ENCODE data around the gene PTPRZ1.

Gene PTPRZ1

GRCh38 chr7:122013630-122014029 is 140.7 kb downstream of the PTPRZ1 start:
- TF ChIP-seq SPI1 (IDR thresholded peaks at IDR 0.05; ENCODE audit: borderline replicate concordance, low read depth): no peak
- no peak for TF ChIP-seq POLR2AphosphoS5 (IDR thresholded peaks at IDR 0.05; ENCODE audit: low read depth)
- TF ChIP-seq GABPA (IDR thresholded peaks at IDR 0.05; ENCODE audit: low read depth): no peak
- no peak for TF ChIP-seq CTCF (IDR thresholded peaks at IDR 0.05; ENCODE audit: insufficient read depth, low read length)
- TF ChIP-seq REST (IDR thresholded peaks at IDR 0.05; ENCODE audit: insufficient replicate concordance, low read depth): no peak

GRCh38 chr7:122014697-122015096 is 141.7 kb downstream of the PTPRZ1 start:
- Histone ChIP-seq H3K4me3 (replicated peaks; ENCODE audit: insufficient read depth, low read length) (no peak overlapping the region), H3K27ac (replicated peaks) (no peak overlapping the region), H3K27me3 (ENCODE audit: insufficient read depth, poor library complexity, severe bottlenecking) (no peaks in the 10 kb centered on the region)
- DNase-seq (ENCODE audit: low read depth in 1 of 2, low spot score in 1 of 2): no peak
- TF ChIP-seq CTCF (IDR thresholded peaks at IDR 0.05; ENCODE audit: insufficient read depth, low read length): no peak
- no peak for TF ChIP-seq POLR2AphosphoS5 (IDR thresholded peaks at IDR 0.05; ENCODE audit: low read depth)
- no peak for TF ChIP-seq REST (IDR thresholded peaks at IDR 0.05; ENCODE audit: insufficient replicate concordance, low read depth)
- no peak for TF ChIP-seq SPI1 (IDR thresholded peaks at IDR 0.05; ENCODE audit: borderline replicate concordance, low read depth)
- TF ChIP-seq GABPA (IDR thresholded peaks at IDR 0.05; ENCODE audit: low read depth): no peak

More at GRCh38 chr7:122013630-122014029, 140.7 kb downstream of the PTPRZ1 start:
- DNase-seq (ENCODE audit: low read depth in 1 of 2, low spot score in 1 of 2): no peak
- no peak overlapping the region for H3K4me3 ChIP-seq (replicated peaks; ENCODE audit: insufficient read depth, low read length)
- no peak overlapping the region for H3K27ac ChIP-seq (replicated peaks)
- no peaks in the 10 kb centered on the region for H3K27me3 ChIP-seq (ENCODE audit: insufficient read depth, poor library complexity, severe bottlenecking)

GRCh38 chr7:122018032-122018431 is 145.1 kb downstream of the PTPRZ1 start:
- Histone ChIP-seq H3K27me3 (ENCODE audit: insufficient read depth, poor library complexity, severe bottlenecking) (no peaks in the 10 kb centered on the region), H3K27ac (replicated peaks) (no peak overlapping the region), H3K4me3 (replicated peaks; ENCODE audit: insufficient read depth, low read length) (no peak overlapping the region)
- TF ChIP-seq SPI1 (IDR thresholded peaks at IDR 0.05; ENCODE audit: borderline replicate concordance, low read depth): no peak
- no peak for TF ChIP-seq CTCF (IDR thresholded peaks at IDR 0.05; ENCODE audit: insufficient read depth, low read length)
- no peak for TF ChIP-seq REST (IDR thresholded peaks at IDR 0.05; ENCODE audit: insufficient replicate concordance, low read depth)
- DNase-seq (ENCODE audit: low read depth in 1 of 2, low spot score in 1 of 2): no peak

Measured in HL-60 (cell line).